HG03103 (cell line): Measurements from ENCODE around the gene PMP22.

Source experiments
- ATAC-seq: cut with Tn5 transposase; IDR thresholded peaks from one replicate; pipeline ENCODE4 v1.9.1; 2021; ENCODE audit warnings: low read depth; ENCODE audit not compliant: unreplicated experiment

PMP22 gene

GRCh38 chr17:15278380-15278779 is 13.3 kb upstream of the PMP22 start:
- no peak for ATAC-seq

GRCh38 chr17:15274017-15274416 is 8.9 kb upstream of the PMP22 start:
- no peak for ATAC-seq

GRCh38 chr17:15273141-15273793 is 8.1 kb upstream of the PMP22 start:
- ATAC-seq: no peak

GRCh38 chr17:15271741-15272140 is 6.6 kb upstream of the PMP22 start:
- ATAC-seq: no peak

- ATAC-seq: no peak
Observed at GRCh38 chr17:15270628-15271381, 5.7 kb upstream of the PMP22 start.

- no peak for ATAC-seq
Observed at GRCh38 chr17:15269780-15270089, 4.6 kb upstream of the PMP22 start.

GRCh38 chr17:15269087-15269779 is 4.1 kb upstream of the PMP22 start:
- no peak for ATAC-seq

GRCh38 chr17:15268461-15268860 is 3.3 kb upstream of the PMP22 start:
- ATAC-seq: no peak

GRCh38 chr17:15267996-15268395 is 2.9 kb upstream of the PMP22 start:
- no peak for ATAC-seq

- no peak for ATAC-seq
Observed at GRCh38 chr17:15266325-15267125, 1.4 kb upstream of the PMP22 start.

- no peak for ATAC-seq
Observed at GRCh38 chr17:15264542-15264941, 584 bp downstream of the PMP22 start.

- no peak for ATAC-seq
Observed at GRCh38 chr17:15263680-15264079, 1.4 kb downstream of the PMP22 start.

GRCh38 chr17:15263206-15263579 is 1.9 kb downstream of the PMP22 start:
- ATAC-seq: no peak

GRCh38 chr17:15262291-15263205 is 2.6 kb downstream of the PMP22 start:
- ATAC-seq: no peak

GRCh38 chr17:15261802-15262290 is 3.3 kb downstream of the PMP22 start:
- ATAC-seq: no peak

- ATAC-seq: no peak
Observed at GRCh38 chr17:15261258-15261801, 3.8 kb downstream of the PMP22 start.

GRCh38 chr17:15260376-15261257 is 4.5 kb downstream of the PMP22 start:
- ATAC-seq: peak; percentile 53

- no peak for ATAC-seq
Observed at GRCh38 chr17:15257796-15258512, 7.2 kb downstream of the PMP22 start.
